Fibroblast of lung (primary cell): ENCODE results near the gene HAUS7. TPM values are rescaled to one million over a fixed set of nuclear protein-coding genes. Genes with fewer than 3 reads are reported as not detected.

Source experiments
- DNase-seq, 2 donors: peaks; one replicate each; pipeline versions ENCODE4 v3.0.0 to v3.0.0-alpha.2; 2010; ENCODE audit warnings: low read depth in 2 of 2
- H2AFZ ChIP-seq: 2 replicates; pipeline ENCODE4 v1.5.1; 2012; ENCODE audit warnings: low read length, control low read depth, inconsistent platforms
- H3K27ac ChIP-seq: 2 replicates; pipeline ENCODE4 v1.5.1; 2011; ENCODE audit warnings: low read length, control low read depth; ENCODE audit not compliant: insufficient read depth
- H3K27me3 ChIP-seq: 2 replicates; pipeline ENCODE4 v1.5.1; 2011; ENCODE audit warnings: mild to moderate bottlenecking, low read length; ENCODE audit not compliant: control insufficient read depth, insufficient read depth
- H3K36me3 ChIP-seq: 2 replicates; pipeline ENCODE4 v1.5.1; 2011; ENCODE audit warnings: low read length; ENCODE audit not compliant: control insufficient read depth, insufficient read depth
- H3K4me1 ChIP-seq: 2 replicates; pipeline ENCODE4 v1.5.1; 2011; ENCODE audit warnings: low read length; ENCODE audit not compliant: control insufficient read depth, insufficient read depth; ENCODE audit errors: extremely low read depth
- H3K4me2 ChIP-seq: 2 replicates; pipeline ENCODE4 v1.5.1; 2011; ENCODE audit warnings: low read length, control low read depth; ENCODE audit not compliant: insufficient read depth; ENCODE audit errors: extremely low read depth
- H3K4me3 ChIP-seq, 4 experiments: fragments of 200-600 bp in 1 of 4; sonication (generic) in 1 of 4; replicated peaks in 1 of 4; 2 replicates each; pipeline ENCODE4 v1.5.1; 2011 to 2016; ENCODE audit warnings: low read length in 4 of 4, low read depth in 3 of 4, mild to moderate bottlenecking in 3 of 4, control low read depth in 2 of 4, inconsistent platforms in 1 of 4, mixed read lengths in 1 of 4; ENCODE audit not compliant: insufficient read depth in 1 of 4; ENCODE audit errors: control extremely low read depth in 1 of 4
- H3K79me2 ChIP-seq: 2 replicates; pipeline ENCODE4 v1.5.1; 2012; ENCODE audit warnings: mild to moderate bottlenecking, low read length, inconsistent platforms; ENCODE audit not compliant: control insufficient read depth, insufficient read depth
- H3K9ac ChIP-seq: 2 replicates; pipeline ENCODE4 v1.5.1; 2011; ENCODE audit warnings: mild to moderate bottlenecking, low read length, control low read depth; ENCODE audit not compliant: insufficient read depth
- H3K9me3 ChIP-seq: 2 replicates; pipeline ENCODE4 v1.5.1; 2012; ENCODE audit warnings: low read depth, low read length; ENCODE audit not compliant: control insufficient read depth, insufficient read depth
- H4K20me1 ChIP-seq: 2 replicates; pipeline ENCODE4 v1.5.1; 2011; ENCODE audit warnings: low read length; ENCODE audit not compliant: control insufficient read depth, insufficient read depth; ENCODE audit errors: extremely low read depth
- CTCF ChIP-seq, 2 donors: IDR thresholded peaks in 1 of 2; conservative IDR thresholded peaks in 1 of 2; 1 replicate in 1 of 2; 2 replicates in 1 of 2; pipeline ENCODE4 v1.5.1; 2011 to 2012; ENCODE audit warnings: low read length in 2 of 2, control low read depth in 1 of 2, inconsistent platforms in 1 of 2, low read depth in 1 of 2, mild to moderate bottlenecking in 1 of 2
- EZH2 ChIP-seq: IDR thresholded peaks from 2 replicates; pipeline ENCODE4 v1.5.1; 2012; ENCODE audit warnings: low read length, control low read depth, mild to moderate bottlenecking; ENCODE audit errors: missing control alignments
- polyA plus RNA-seq, 2 donors: library from polyadenylated mRNA; depleted of rRNA in 1 of 2; stranded (reverse) in 1 of 2; unstranded in 1 of 2; fragments of >200 nt; gene quantifications; 2 replicates each; pipeline ENCODE4 v1.2.1, GENCODE V29; 2011 to 2012; ENCODE audit warnings: missing spikeins in 1 of 2
- total RNA-seq: library from RNA; depleted of rRNA; stranded (reverse); fragments of >200 nt; gene quantifications from 2 replicates; pipeline ENCODE4 v1.2.1, GENCODE V29; 2014

Gene HAUS7
- total and polyA plus RNA-seq, 2 donors (not counting 1 experiment from before 2014, with no cell fraction given): 7.3 to 10.4 TPM

- Histone ChIP-seq H3K4me2 (no peak overlapping the region), H2AFZ (no peak overlapping the region), H3K9ac (no peak overlapping the region), H4K20me1 (no peaks in the 10 kb centered on the region), H3K36me3 (no peaks in the 10 kb centered on the region), H3K27me3 (no peaks in the 10 kb centered on the region), H3K4me1 (no peaks in the 10 kb centered on the region), H3K4me3 (no peak overlapping the region), H3K9me3 (no peaks in the 10 kb centered on the region), H3K27ac (no peak overlapping the region), H3K79me2 (no peaks in the 10 kb centered on the region)
- TF ChIP-seq CTCF (conservative IDR thresholded peaks at IDR 0.05 in 1 of 2, IDR thresholded peaks at IDR 0.05 in 1 of 2; ENCODE audit: low read depth in 1 of 2, low read length in 2 of 2) (no peak), EZH2 (no peak)
- DNase-seq: no peak
These were observed 49.4 kb downstream of the HAUS7 start for GRCh38 chrX:153420851-153421599.

- no peak for TF ChIP-seq CTCF (conservative IDR thresholded peaks at IDR 0.05 in 1 of 2, IDR thresholded peaks at IDR 0.05 in 1 of 2; ENCODE audit: low read depth in 1 of 2, low read length in 2 of 2)
- no peak for TF ChIP-seq EZH2
These were observed 52.7 kb downstream of the HAUS7 start for GRCh38 chrX:153417637-153418036.

GRCh38 chrX:153416781-153417450 is 53.5 kb downstream of the HAUS7 start:
- no peaks in the 10 kb centered on the region for H3K4me1 ChIP-seq
- TF ChIP-seq CTCF (conservative IDR thresholded peaks at IDR 0.05 in 1 of 2, IDR thresholded peaks at IDR 0.05 in 1 of 2; ENCODE audit: low read depth in 1 of 2, low read length in 2 of 2) (no peak), EZH2 (no peak)
- no peaks in the 10 kb centered on the region for H4K20me1 ChIP-seq
- peaks cover 3% of the 10 kb centered on the region for H3K27me3 ChIP-seq
- no peak overlapping the region for H3K4me2 ChIP-seq
- H3K4me3 ChIP-seq: no peak overlapping the region
- no peak overlapping the region for H2AFZ ChIP-seq
- no peak for DNase-seq
- H3K36me3 ChIP-seq: no peaks in the 10 kb centered on the region
- H3K9me3 ChIP-seq: no peaks in the 10 kb centered on the region
- no peak overlapping the region for H3K27ac ChIP-seq
- no peaks in the 10 kb centered on the region for H3K79me2 ChIP-seq
- H3K9ac ChIP-seq: no peak overlapping the region

More at GRCh38 chrX:153417637-153418036, 52.7 kb downstream of the HAUS7 start:
- Histone ChIP-seq H3K4me3 (no peak overlapping the region), H3K9me3 (no peaks in the 10 kb centered on the region), H2AFZ (no peak overlapping the region), H3K4me1 (no peaks in the 10 kb centered on the region), H4K20me1 (no peaks in the 10 kb centered on the region), H3K9ac (no peak overlapping the region), H3K27me3 (peaks cover 2% of the 10 kb centered on the region), H3K27ac (no peak overlapping the region), H3K36me3 (no peaks in the 10 kb centered on the region), H3K79me2 (no peaks in the 10 kb centered on the region), H3K4me2 (no peak overlapping the region)
- no peak for DNase-seq
